ENCODE measurements around the gene B4GALT3.

Gene B4GALT3

DNA sequence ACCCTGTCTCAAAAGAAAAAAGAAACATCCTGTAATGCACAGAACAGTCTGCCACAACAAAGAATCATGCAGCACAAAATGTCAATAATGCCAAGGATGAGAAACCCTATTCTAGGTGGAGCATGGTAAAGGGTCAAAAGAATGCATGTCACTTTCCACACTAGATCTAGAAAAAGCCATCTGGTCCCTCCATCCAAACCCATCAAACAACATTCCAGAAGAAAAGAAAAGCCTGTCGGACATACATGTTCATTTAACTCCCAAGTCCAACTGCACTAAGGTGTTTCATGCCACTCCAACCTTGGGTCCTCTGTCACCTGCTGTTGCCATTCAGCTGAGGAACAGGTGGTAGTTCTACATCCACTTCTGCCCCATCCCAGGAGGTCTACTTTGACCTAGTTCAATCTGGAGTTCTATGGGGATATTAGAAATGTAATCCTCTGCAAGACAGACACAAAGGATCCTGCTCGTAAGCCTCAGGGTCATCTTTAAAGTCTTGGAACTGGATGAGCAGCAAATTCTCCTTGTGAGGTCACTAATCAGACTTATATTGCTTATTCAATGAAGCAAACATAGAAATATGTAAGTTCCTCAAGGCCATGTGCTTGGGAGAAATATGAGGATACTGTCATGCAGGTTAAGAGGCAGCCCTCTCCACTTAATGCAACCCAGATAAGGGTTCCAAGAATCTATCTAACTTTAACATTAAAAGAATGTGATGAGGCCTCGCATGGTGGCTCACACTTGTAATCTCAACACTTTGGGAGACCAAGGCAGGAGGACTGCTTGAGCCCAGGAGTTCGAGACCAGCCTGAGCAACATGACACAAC lies 48.5 kb downstream of the B4GALT3 start:
- no peak for DNase-seq (ENCODE audit: low read depth)

GRCh38 chr1:161127649-161128048 lies 49.7 kb downstream of the B4GALT3 start:
- no peak for DNase-seq (ENCODE audit: low read depth)

GRCh38 chr1:161122967-161123366 lies 54.3 kb downstream of the B4GALT3 start:
- no peak for DNase-seq (ENCODE audit: low read depth)

GRCh38 chr1:161121834-161122233 lies 55.5 kb downstream of the B4GALT3 start:
- no peak for DNase-seq (ENCODE audit: low read depth)

Measured in stimulated activated CD8-positive, alpha-beta memory T cell treated with anti-CD3 and anti-CD28 coated beads, Interleukin-7, amount 100 ng/mL, for 24 hours (primary cell).